ENCODE results near the gene BRF1.

DNA sequence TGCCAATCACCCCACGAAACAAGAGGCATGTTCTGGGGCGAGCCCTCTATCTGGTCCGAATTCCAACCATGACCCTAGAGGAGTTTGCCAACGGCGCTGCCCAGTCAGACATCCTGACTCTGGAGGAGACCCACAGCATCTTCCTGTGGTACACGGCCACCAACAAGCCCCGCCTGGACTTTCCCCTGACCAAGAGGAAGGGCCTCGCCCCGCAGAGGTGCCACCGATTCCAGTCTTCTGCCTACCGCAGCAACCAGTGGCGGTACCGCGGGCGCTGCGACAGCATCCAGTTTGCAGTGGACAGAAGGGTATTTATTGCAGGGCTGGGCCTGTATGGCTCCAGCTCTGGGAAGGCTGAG lies 50.8 kb downstream of the BRF1 start:
- TF ChIP-seq, protein P1, sequence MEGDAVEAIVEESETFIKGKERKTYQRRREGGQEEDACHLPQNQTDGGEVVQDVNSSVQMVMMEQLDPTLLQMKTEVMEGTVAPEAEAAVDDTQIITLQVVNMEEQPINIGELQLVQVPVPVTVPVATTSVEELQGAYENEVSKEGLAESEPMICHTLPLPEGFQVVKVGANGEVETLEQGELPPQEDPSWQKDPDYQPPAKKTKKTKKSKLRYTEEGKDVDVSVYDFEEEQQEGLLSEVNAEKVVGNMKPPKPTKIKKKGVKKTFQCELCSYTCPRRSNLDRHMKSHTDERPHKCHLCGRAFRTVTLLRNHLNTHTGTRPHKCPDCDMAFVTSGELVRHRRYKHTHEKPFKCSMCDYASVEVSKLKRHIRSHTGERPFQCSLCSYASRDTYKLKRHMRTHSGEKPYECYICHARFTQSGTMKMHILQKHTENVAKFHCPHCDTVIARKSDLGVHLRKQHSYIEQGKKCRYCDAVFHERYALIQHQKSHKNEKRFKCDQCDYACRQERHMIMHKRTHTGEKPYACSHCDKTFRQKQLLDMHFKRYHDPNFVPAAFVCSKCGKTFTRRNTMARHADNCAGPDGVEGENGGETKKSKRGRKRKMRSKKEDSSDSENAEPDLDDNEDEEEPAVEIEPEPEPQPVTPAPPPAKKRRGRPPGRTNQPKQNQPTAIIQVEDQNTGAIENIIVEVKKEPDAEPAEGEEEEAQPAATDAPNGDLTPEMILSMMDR (IDR thresholded peaks at IDR 0.05) = no peak
- TF ChIP-seq POLR2A (IDR thresholded peaks at IDR 0.05) = no peak
